DLD1 (cell line): ENCODE results near the gene AIFM1.

ENCODE experiments used
- in situ Hi-C: cut with HindIII; loops from 2 replicates; pipeline ENCODE4 v1.10.0; 2017; ENCODE audit warnings: low sequenced_read_pairs

The AIFM1 gene

DNA sequence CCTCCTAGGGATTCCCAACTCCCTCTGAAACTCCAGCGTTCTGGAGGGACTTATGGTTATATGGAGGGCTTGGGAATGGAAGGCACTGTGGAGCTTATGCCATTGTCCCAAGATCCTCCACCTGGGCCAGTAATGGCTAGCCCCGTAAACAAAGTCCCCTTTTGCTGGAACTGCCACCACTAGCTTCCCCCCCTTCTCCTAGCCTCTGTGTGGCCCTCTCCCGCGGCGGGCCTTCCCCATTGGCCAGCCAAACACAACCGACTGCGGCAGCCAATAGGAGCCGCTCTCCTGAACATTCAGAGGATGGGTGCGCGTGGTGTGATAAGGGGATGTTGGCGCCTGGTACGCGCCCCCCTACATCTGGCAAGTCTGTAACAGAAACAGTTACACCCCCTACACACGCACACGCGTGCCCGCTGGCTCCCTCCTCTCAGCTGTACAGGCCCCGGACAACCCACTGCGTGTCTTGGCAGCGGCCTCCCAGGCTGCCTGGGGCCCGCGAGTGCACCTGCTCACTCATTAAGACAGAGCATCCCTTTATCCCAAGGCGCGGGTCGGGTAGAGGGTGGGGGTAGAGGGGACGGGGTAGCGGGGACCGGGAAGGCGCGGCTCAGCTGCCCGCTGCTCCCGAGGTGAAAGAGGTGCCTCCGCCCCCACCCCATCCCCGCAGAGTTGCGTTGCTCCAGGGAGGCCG, 5.3 kb upstream of the AIFM1 start:
- in situ Hi-C loops = no loop called here

DNA sequence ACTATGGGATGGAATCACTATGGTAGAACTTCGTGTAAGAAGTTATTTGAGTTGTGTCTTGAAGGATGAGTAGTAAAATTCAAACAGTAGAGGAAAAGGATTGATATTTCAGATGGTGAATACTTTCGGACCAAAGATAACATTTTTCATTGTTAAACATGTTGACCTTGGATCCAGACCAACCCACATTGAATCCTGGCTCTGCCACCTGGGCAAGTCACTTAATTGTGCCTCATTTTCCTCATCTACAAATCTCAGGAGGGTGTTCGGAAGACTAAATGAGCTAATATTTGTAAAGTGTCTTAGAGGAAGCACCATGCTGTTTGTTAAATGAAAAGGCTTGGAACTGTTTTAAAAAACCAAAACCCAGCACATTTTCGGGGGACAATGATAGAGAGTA, 1.4 kb upstream of the AIFM1 start:
- in situ Hi-C loops = no loop called here

DNA sequence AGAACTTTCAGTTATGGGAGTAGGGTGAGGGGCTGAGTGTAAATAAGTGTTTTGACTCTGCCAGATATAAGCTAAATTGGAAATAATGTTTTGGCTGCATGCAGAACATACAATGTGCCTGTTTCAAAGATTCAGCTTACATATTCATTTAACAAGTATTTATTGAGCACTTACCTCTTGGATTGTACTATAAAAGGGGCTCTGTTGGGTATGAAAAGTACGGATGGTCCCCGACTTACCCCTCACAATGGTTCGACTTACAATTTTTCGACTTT, 799 bp upstream of the AIFM1 start:
- in situ Hi-C loops = no loop called here

DNA sequence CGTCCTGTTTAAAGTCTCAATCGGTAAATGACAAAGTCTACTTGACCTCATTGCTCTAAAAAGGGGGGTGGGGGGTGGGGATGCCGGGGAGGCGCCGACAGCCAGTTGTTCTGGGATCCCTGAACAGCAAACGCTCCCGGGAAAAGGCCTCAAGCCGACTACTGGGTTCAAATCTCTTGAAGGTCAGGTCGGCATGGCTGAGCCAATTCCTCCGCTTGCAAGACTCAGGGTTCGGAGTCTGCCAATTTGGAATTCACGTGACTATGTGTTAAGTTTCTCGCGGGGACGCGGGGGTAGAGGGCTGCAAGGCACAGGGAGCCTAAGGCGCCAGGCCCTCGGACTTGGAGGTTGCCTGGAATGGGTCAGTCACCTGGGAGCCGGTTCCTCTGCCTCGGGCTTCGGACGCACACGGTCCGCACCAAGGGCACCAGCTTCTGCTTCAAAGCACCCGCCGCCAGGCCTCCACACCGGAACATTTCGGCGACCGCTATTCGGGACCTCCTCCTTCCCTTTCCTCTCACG, 399 bp downstream of the AIFM1 start:
- in situ Hi-C loops = no loop called here

DNA sequence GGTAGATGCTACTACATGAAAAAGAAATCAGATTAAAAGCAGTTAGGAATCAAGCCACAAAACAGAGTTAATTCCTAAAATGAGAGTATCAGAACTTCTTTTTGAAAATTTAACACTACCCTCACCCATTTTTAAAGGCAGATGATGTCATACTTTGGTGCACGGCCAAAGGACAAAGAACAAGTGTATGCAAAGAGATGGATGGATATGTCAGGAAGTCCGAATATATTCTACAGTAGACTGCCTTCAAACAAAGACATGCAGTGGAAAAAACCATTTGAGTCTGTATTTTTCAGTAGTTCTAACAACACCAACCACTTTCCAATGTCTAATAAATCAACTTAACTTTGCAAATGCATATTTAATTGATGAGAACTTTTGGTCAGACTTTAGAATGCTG, 2.2 kb downstream of the AIFM1 start:
- in situ Hi-C loops = no loop called here

DNA sequence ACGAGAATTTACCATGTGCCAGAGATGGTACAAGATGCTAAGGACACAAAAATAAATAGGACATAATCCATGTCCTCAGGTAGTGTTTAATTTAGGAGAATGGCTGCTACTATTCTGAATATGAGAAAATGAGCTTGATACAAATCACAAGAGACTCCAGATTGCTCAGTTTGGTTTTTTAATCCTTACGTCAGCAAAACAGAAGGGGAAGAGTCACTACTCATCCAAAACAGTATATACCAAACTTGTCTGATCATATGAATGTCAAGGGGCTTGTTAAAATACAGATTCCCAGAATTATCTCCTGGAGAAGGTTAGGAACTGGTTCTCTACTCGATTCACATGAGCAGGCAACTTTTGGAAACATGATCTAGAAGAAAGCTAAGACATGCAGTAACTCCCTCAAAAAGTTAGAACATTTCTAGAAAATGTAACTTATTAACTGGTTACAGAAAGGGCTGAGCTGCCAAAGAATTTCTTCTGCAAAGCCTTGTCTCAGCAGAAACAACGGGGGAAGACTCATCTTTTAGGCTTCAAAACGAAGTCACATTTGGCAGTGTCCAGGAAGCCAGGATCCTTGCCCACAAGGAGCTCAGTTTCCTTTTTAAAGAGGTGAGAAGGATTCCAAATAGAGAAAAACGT, 3.4 kb downstream of the AIFM1 start:
- in situ Hi-C loops = no loop called here

DNA sequence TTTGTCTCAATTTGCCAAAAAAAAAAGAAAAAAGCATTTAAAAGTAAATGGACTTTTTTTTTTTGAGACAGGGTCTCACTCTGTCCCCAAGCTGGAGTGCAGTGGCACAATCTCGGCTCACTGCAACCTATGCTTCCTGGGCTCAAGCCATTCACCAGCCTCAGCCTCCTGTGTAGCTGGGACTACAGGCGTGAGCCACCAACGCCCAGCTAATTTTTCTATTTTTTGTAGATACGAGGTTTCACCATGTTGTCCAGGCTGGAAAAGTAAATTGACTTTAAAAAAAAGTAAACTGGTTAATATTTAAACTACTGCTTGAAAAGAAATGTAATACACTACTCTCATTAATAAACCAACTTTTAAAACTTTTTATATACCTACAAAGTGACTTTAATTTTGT, 5.9 kb downstream of the AIFM1 start:
- in situ Hi-C loops = no loop called here

DNA sequence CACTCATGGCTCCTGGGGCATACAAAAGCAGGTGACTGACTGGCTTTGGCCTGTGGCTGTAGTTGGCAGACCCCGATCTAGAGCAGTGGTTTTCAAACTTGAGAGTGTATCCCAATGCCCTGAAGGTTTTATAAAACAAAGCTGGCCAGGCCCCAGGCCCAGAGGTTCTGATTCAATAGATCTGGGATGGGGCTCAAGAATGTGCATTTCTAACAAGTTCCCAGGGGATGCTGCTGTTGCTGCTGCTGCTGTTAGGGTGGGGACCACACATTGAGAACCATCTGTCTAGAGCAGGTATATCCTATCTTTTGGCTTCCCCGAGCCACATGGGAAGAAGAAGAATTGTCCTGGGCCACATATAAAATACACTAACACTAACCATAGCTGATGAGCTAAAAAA, 7.3 kb downstream of the AIFM1 start:
- in situ Hi-C loops = no loop called here

DNA sequence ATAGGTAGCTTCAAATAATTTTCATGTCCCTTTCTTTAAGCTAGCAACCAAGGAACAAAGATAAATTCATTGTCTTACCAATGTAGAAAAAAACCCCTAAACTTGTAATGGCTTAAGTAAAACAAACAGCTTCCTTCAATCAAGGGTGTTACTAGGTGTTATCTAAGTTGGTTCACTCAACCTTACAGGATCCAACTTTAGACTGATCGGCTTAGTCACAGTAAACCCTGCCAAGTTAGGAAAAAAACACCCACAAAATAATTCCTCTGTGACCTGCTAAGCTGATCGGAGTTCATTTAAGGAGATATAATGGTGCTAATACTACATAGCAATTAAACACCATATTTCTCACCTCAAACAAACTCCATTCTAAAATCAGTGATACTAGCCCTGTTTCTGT, 10.1 kb downstream of the AIFM1 start:
- in situ Hi-C loops = no loop called here

DNA sequence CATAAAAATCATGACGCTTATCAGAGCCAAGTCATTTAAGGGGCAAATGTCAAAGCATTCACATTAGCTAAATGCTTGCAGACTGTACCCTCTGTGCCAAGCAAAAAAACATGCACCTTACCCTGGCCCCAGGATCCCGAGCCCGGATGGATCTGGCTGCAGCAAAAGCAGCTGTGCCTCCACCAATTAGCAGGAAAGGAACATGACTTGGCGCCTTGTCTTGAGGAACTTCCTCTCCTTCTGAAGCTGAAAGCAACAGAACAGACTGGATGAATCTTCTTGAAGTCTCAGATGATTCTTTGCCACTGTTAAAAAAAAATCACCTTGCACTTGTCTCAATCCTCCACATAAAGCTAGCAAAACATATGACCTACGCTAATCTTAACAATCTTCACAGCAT, 18.0 kb downstream of the AIFM1 start:
- in situ Hi-C loops = no loop called here

DNA sequence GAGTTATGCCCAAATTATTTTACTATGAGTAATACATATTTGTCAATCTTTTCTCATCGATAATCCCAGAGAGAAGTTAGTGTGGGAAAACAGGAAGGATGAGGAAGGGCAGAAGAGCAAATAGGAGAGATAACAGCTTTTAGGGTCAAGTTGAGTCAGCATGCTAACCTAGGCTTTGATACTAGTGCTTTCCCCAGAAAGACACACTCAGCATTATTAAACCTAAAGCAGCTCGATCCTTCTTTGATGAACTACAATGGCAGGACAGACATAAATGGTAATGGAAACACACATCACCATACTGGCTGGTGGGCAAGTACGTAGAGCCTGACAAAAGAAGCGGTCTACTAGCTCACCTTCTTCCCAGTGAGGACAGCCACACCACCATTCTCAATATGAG, 20.5 kb downstream of the AIFM1 start:
- in situ Hi-C loops = no loop called here

DNA sequence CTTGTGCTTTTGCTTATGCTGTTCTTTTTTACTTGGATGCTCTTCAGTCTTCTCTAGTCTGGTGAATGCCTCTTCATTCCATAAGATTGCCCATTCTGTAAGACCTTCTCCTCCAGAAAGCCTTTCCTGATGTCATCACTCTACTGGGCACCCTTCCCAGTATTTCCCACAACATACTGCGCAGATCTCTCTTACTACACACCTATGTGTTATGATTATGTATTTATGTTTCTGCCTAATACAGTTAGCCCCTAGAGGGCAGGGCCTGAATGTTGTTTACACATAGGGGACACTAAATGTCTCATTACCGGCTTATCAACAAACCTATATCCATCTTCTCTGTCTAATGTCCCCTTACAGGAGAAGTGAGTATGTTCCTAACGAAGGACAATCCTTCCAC, 21.1 kb downstream of the AIFM1 start:
- in situ Hi-C loops = no loop called here

DNA sequence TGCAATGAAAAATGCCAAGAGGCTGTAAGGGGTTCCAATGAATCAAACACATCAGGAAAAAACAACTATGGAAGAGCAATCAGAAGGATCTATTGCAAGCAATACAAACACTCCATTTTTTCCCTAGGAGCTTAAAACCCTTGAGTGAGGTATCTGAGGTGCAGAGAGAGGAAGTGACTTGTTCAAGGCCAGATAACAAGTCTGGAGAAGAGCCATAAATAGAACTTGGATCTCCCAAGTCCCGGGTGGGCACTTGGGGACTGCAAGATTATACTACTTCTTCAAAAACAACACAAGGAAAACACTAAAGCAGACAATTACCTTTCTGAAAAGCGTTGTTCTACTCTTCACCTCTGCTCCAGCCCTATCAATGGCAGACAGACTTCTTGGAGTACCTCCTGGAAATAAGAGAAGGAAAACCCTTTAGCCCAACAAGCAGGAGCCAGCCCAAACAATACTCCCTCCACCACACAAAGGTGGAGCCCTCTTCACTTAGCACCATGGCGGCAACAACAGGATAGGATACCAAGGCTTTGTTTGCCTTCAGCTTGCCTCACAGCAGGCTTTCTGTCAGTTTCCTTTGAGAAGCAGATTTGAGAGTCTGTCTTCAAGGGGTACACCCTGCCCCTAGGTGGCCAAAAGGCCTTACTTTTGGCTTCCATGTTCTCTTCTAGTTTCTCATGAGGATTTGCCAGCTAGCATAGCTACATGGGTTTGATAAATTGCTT, 26.0 kb downstream of the AIFM1 start:
- in situ Hi-C loops = no loop called here

DNA sequence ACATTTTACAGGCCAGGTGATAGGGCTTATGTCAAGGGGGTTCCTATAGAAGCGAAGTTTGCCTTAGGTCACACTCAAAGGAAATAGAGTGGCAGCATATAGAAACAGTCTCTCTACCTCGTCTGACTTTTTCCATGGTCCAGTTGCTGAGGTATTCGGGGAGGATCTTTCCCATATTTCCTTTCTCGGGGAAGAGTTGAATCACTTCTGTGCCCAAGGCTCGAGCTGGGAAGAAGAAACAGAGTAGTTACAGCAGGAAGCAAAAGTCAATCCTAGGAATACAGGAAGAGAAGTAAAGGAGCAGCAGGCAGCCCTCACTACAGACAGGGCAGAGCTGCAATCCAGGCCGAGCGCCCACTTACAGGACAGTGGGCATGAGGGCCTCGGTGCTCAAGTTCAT, 28.7 kb downstream of the AIFM1 start:
- in situ Hi-C loops = no loop called here

DNA sequence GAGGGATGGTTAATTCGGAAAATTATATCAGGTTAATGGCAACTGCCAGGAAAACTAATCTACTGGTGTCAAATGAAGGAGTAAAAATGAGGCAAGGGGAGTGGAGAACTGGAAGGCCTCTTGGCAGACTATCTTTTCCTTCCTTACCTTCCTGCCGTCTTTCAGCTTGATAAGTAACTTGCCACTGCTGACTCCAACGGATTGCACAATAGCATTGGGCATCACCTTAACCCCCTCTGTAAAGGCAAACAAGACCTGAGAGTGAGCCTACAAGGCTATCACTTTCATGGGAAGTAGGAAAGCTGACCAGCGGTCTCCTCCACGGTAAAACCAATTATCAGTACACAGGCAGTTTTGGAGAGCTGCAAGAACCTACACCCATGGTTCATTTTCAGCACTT, 29.1 kb downstream of the AIFM1 start:
- in situ Hi-C loops = no loop called here

DNA sequence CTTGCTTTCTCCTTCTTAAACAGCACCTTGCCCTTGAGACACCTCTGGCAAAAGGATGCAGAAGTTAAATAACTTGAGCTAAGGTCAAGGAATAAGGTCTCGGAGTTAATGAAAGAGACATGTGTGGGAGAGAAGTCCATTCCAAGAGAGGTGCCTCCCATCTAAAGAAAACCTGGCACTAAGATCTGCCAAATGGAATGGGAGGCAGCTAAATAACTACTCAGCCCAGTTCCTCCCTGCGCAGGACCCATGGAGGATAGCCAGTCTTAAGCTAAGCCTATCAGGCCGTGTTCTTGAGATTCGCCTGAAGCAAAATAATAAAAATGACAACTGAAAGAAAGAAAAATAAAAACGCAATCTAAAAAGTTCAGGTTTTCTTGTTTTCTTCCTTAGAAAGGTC, 34.7 kb downstream of the AIFM1 start:
- in situ Hi-C loops = no loop called here

DNA sequence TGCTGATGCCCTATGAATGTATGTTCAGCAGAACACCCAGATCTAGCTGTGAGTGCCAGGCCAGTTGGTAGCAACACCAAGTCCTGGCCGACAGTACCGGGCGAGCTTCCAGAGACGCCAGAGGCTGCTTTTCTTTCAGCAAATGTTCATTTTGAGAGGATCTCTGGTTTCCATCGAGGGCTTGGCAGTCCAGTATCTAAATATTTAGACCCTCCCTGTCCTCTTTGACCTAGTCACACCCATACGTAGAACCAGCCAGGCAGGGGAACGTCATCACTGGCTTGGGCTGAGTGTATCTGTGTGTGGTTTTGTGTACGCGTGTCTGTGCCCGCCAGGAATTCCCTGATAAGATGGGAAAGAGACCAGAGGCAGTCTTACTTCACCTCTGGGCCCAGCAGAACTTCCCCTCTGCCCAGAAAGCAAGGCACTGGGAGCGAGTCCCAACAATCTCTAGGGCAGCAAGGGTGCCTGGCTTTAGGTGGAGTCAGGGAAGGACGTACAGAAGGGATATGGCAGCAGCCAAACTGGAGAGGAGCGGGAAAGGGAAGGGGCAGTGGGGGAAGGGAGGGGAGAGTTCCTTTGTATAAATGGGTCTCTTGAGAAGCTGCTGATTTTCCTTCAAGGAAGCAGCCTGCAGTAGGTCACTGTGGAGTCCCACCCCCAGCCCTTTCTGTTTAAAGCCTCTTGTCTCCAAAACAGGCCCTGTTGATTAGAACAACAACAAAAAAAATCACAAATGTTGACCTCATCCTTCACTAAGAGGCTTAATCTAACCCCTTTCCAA, 40.4 kb downstream of the AIFM1 start:
- in situ Hi-C loops = no loop called here

DNA sequence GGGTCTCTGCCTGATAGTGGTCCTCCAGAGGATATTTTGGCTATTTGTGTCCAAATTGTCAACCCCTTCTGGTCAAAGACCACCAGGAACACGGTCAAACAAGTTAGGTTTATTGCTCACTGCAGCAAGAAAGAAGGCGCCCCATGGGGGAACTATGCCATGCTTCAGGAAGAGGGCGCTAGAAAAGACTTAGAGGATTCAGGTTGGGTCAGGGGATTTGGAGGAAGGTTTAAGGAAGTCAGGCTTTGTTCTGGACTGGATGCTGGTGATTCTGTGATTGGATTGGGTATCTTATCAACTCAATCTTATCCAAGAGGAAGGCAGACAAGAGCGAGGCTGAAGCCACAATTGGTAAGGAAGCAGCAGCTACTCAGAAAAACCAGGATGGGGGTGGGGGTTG, 41.1 kb downstream of the AIFM1 start:
- in situ Hi-C loops = no loop called here

DNA sequence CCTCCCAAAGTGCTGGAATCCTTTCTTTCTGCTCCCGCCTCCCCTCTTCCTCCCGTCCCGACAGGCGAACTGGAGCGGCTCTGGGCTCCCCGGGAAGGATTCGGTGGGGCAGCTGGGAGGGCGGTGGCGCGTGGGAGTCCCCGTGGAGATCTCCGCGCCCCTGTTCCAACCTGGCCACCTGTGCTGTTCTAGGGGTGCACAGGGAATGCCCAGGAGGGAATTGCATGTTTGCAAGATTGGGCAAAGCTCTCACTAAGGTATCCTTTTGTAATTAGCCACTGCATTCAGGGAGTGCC, 44.2 kb downstream of the AIFM1 start:
- in situ Hi-C loops = no loop called here

DNA sequence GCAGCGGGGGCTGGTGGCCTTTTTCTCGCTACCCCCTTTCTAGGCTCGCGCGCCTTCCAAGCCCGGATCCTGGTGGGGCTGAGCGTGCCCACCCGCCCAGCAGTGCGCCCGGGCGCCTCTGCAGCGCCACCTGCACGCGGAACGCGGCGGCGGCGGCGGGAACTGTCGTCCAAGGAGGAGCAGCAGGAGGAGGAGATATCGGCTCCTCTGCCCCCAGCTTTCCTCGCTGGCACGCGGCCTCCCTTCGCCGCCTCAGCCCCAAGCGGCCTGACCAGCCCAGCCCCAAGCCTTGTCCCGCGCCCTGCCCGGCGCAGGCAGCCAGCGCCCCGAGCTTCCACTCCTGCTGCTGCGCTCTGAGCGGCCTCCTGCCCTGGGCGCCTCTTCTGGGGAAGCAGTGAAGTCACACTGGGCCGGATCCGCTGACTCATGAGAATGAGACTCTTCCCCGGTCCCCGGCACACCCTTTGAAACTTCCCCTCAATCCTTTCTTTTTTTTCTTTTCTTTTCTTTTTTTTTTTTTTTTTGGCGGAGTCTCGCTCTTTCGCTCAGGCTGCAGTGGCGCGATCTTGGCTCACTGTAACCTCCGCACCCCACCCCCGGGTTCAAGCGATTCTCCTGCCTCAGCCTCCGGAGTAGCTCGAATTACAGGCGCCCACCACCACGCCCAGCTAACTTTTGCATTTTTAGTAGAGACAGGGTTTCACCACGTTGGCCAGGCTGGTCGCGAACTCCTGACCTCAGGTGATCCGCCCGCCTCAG, 44.7 kb downstream of the AIFM1 start:
- in situ Hi-C loops = no loop called here

DNA sequence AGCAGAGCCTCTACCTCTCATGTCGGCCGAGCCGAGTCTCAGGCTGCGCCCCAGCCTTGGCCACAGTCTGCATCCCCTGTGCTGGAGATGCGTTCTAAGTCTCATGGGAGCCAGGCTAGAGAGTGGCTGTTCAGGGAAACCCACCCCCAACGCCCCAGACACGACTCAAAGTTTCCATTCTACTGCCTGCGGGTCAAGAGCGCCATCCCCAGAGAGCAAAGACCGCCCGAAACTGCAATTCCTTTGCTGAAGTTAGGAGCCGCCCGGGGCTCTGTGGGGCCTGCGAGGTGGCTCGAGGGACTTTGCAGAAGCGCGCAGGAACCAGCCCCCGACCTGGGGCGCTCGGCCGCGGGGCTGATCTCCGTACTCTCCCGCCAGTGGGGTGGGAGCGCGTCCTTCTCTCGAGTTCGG, 45.3 kb downstream of the AIFM1 start:
- in situ Hi-C loops = no loop called here
